ENCODE results near the gene XK. TPM values are rescaled to one million over a fixed set of nuclear protein-coding genes. Genes with fewer than 3 reads are reported as not detected.

XK gene
- total RNA-seq, 1 experiment from 2014 or later, result 0.30 TPM

- intact Hi-C loops (cut with micrococcal nuclease; ENCODE audit: unreplicated experiment), result loop anchor here (5.0 to 10.0 kb wide), 2 partner anchors 160 to 242 kb away; no protein-coding TSS in a partner anchor
- BruUV-seq (replicated peaks), result no TSS peak
- POLR2A ChIA-PET (ENCODE audit: low non-redundant PET), result no interaction called here
- Histone ChIP-seq H3K4me1 (ENCODE audit: insufficient read depth, low read length, poor library complexity, severe bottlenecking) (peaks cover 4% of the 10 kb centered on the region), H3K27me3 (replicated peaks; ENCODE audit: insufficient read depth, low read depth, low read length, poor library complexity) (no peaks in the 10 kb centered on the region), H3K4me3 (ENCODE audit: low read depth, low read length, poor library complexity, severe bottlenecking) (no peak overlapping the region), H3K9me3 (ENCODE audit: low read depth, low read length, poor library complexity, severe bottlenecking) (no peaks in the 10 kb centered on the region), H3K27ac (ENCODE audit: low read depth, low read length, poor library complexity, severe bottlenecking) (no peak overlapping the region), H3K36me3 (ENCODE audit: insufficient read depth, low read length, poor library complexity, severe bottlenecking) (no peaks in the 10 kb centered on the region)
- CTCF ChIA-PET, result interaction anchor here (2.0 kb wide), 1 partner anchor 428 kb away, joined by 9 read pairs; no protein-coding TSS in a partner anchor
- TF ChIP-seq CTCF (conservative IDR thresholded peaks at IDR 0.05; ENCODE audit: low read depth, low read length), result no peak
- TF ChIP-seq EZH2 (IDR thresholded peaks at IDR 0.05; ENCODE audit: borderline replicate concordance, low read depth, low read length, poor library complexity, severe bottlenecking), result no peak
- no peak for DNase-seq (ENCODE audit: low spot score)
Measured at GRCh38 chrX:37746951-37747350, 61.4 kb downstream of the XK start.

DNA sequence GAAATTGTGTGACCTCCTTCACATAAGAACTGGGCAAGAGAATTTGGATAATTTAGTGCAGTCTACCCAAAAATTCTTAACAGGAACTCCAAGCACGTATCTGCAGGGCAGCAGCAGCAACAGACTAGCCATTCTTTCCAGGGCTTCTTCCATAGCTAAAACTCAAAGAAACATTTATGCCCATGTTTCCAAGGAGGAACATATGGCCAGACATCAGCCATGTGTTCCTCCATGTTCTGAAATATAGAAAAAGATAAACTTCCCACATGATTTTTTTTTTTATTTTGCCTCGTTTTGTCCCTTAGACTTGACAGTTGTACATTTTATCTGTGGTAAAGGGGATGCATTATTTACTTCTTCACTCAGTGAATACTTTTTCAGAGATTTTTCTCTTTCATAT, 66.7 kb downstream of the XK start:
- Histone ChIP-seq H3K27me3 (replicated peaks; ENCODE audit: insufficient read depth, low read depth, low read length, poor library complexity) (no peaks in the 10 kb centered on the region), H3K4me3 (ENCODE audit: low read depth, low read length, poor library complexity, severe bottlenecking) (no peak overlapping the region), H3K4me1 (ENCODE audit: insufficient read depth, low read length, poor library complexity, severe bottlenecking) (no peaks in the 10 kb centered on the region), H3K27ac (ENCODE audit: low read depth, low read length, poor library complexity, severe bottlenecking) (no peak overlapping the region), H3K9me3 (ENCODE audit: low read depth, low read length, poor library complexity, severe bottlenecking) (no peaks in the 10 kb centered on the region), H3K36me3 (ENCODE audit: insufficient read depth, low read length, poor library complexity, severe bottlenecking) (no peaks in the 10 kb centered on the region)
- ChIA-PET CTCF (no interaction called here), POLR2A (ENCODE audit: low non-redundant PET) (no interaction called here)
- no peak for DNase-seq (ENCODE audit: low spot score)
- TF ChIP-seq CTCF (conservative IDR thresholded peaks at IDR 0.05; ENCODE audit: low read depth, low read length), result no peak
- TF ChIP-seq EZH2 (IDR thresholded peaks at IDR 0.05; ENCODE audit: borderline replicate concordance, low read depth, low read length, poor library complexity, severe bottlenecking), result no peak
- intact Hi-C loops (cut with micrococcal nuclease; ENCODE audit: unreplicated experiment), result no loop called here
- BruUV-seq (replicated peaks), result no TSS peak

- POLR2A ChIA-PET (ENCODE audit: low non-redundant PET), result interaction anchor here (0.5 kb wide), 1 partner anchor 30 kb away, joined by 3 read pairs; no protein-coding TSS in a partner anchor
- no peak for DNase-seq (ENCODE audit: low spot score)
- TF ChIP-seq EZH2 (IDR thresholded peaks at IDR 0.05; ENCODE audit: borderline replicate concordance, low read depth, low read length, poor library complexity, severe bottlenecking) (no peak), CTCF (conservative IDR thresholded peaks at IDR 0.05; ENCODE audit: low read depth, low read length) (no peak)
- no TSS peak for BruUV-seq (replicated peaks)
- no peaks in the 10 kb centered on the region for H3K9me3 ChIP-seq (ENCODE audit: low read depth, low read length, poor library complexity, severe bottlenecking)
- intact Hi-C loops (cut with micrococcal nuclease; ENCODE audit: unreplicated experiment), result no loop called here
- no peak overlapping the region for H3K27ac ChIP-seq (ENCODE audit: low read depth, low read length, poor library complexity, severe bottlenecking)
- no peaks in the 10 kb centered on the region for H3K27me3 ChIP-seq (replicated peaks; ENCODE audit: insufficient read depth, low read depth, low read length, poor library complexity)
- no peaks in the 10 kb centered on the region for H3K4me1 ChIP-seq (ENCODE audit: insufficient read depth, low read length, poor library complexity, severe bottlenecking)
- no peak overlapping the region for H3K4me3 ChIP-seq (ENCODE audit: low read depth, low read length, poor library complexity, severe bottlenecking)
- no peaks in the 10 kb centered on the region for H3K36me3 ChIP-seq (ENCODE audit: insufficient read depth, low read length, poor library complexity, severe bottlenecking)
- CTCF ChIA-PET, result no interaction called here
Measured at GRCh38 chrX:37752936-37753335, 67.3 kb downstream of the XK start.
